Right lobe of liver (tissue), 4 donors: ENCODE measurements around the gene BAMBI.

Source experiments
- CTCF ChIP-seq, 4 donors: fragments of 200-600 bp in 3 of 4; fragments of 450-650 bp in 1 of 4; IDR thresholded peaks; one replicate each; pipeline versions ENCODE4 v1.5.1 to v1.8.0; 2016 to 2022; ENCODE audit warnings: antibody characterized with exemption in 4 of 4, mild to moderate bottlenecking in 2 of 4
- POLR2A ChIP-seq: fragments of 450-650 bp; IDR thresholded peaks from one replicate; pipeline ENCODE4 v1.6.1; 2017; ENCODE audit warnings: antibody characterized with exemption, mild to moderate bottlenecking
- donor health status: DM: no; HTN: no; CAD: no.
- donor health status: DM: no; HTN: no; CAD: no.
- donor health status: DM: no; HTN: yes; CAD: no.

- no peak for TF ChIP-seq CTCF (IDR thresholded peaks at IDR 0.05)
- no peak for TF ChIP-seq POLR2A
Observed at GRCh38 chr10:28668363-28669226, 8.7 kb upstream of the BAMBI start.
